Fibroblast of mammary gland (primary cell): ENCODE data around the gene SNCAIP.
A peak's percentile ranks its signal among the peaks of the same experiment; 100 is the strongest.

Source experiments
- DNase-seq: peaks from one replicate; pipeline ENCODE4 v3.0.0-alpha.2; 2010; ENCODE audit warnings: low read depth
- H3K4me3 ChIP-seq: 2 replicates; pipeline ENCODE4 v1.5.1; 2011; ENCODE audit warnings: low read depth, mild to moderate bottlenecking, low read length, moderate library complexity; ENCODE audit not compliant: control insufficient read depth
- CTCF ChIP-seq: conservative IDR thresholded peaks from 2 replicates; pipeline ENCODE4 v1.5.1; 2011; ENCODE audit warnings: low read depth, low read length, inconsistent platforms; ENCODE audit not compliant: control insufficient read depth, insufficient read depth

SNCAIP gene

GRCh38 chr5:122468351-122469116, 156.5 kb downstream of the SNCAIP start:
- DNase-seq = no peak
- H3K4me3 ChIP-seq = no peak overlapping the region
- peak; percentile 20 for TF ChIP-seq CTCF

- no peak overlapping the region for H3K4me3 ChIP-seq
- DNase-seq = no peak
- TF ChIP-seq CTCF = no peak
Measured at GRCh38 chr5:122469384-122469919, 157.4 kb downstream of the SNCAIP start.

GRCh38 chr5:122470365-122470764, 158.3 kb downstream of the SNCAIP start:
- DNase-seq = no peak
- TF ChIP-seq CTCF = no peak
- H3K4me3 ChIP-seq = no peak overlapping the region

- no peak for TF ChIP-seq CTCF
Measured at GRCh38 chr5:122471031-122471751, 159.2 kb downstream of the SNCAIP start.

GRCh38 chr5:122471752-122472061, 159.7 kb downstream of the SNCAIP start:
- no peak for DNase-seq
- no peak overlapping the region for H3K4me3 ChIP-seq
- no peak for TF ChIP-seq CTCF

More at GRCh38 chr5:122471031-122471751, 159.2 kb downstream of the SNCAIP start:
- no peak overlapping the region for H3K4me3 ChIP-seq
- DNase-seq = no peak

GRCh38 chr5:122473138-122473843, 161.3 kb downstream of the SNCAIP start:
- no peak overlapping the region for H3K4me3 ChIP-seq
- no peak for DNase-seq
- no peak for TF ChIP-seq CTCF
